Skeletal muscle satellite cell (primary cell): Measurements from ENCODE around the gene FHL2.
"Not testable (repeated sequence)": the region's sequence is repeated elsewhere in the genome, so short reads cannot be mapped to it uniquely, and the experiment has no call there.

Source experiments
- H3K27me3 ChIP-seq: 2 replicates; pipeline ENCODE4 v1.7.0; 2013; ENCODE audit warnings: low read length; ENCODE audit not compliant: control insufficient read depth, insufficient read depth
- H3K36me3 ChIP-seq: 2 replicates; pipeline ENCODE4 v1.7.0; 2013; ENCODE audit warnings: mild to moderate bottlenecking, control low read depth, low read length; ENCODE audit not compliant: insufficient read depth
- H3K4me1 ChIP-seq: 2 replicates; pipeline ENCODE4 v1.7.0; 2013; ENCODE audit warnings: low read length; ENCODE audit not compliant: control insufficient read depth, insufficient read depth
- H3K4me2 ChIP-seq: 2 replicates; pipeline ENCODE4 v1.7.0; 2013; ENCODE audit warnings: mild to moderate bottlenecking, low read length
- H3K4me3 ChIP-seq: 2 replicates; pipeline ENCODE4 v1.7.0; 2013; ENCODE audit warnings: low read length
- H3K9ac ChIP-seq: 2 replicates; pipeline ENCODE4 v1.7.0; 2013; ENCODE audit warnings: mild to moderate bottlenecking, low read depth, low read length, moderate library complexity
- H3K9me3 ChIP-seq: replicated peaks from 2 replicates; pipeline ENCODE4 v1.7.0; 2013; ENCODE audit warnings: mild to moderate bottlenecking, control low read depth, low read length

The FHL2 gene

DNA sequence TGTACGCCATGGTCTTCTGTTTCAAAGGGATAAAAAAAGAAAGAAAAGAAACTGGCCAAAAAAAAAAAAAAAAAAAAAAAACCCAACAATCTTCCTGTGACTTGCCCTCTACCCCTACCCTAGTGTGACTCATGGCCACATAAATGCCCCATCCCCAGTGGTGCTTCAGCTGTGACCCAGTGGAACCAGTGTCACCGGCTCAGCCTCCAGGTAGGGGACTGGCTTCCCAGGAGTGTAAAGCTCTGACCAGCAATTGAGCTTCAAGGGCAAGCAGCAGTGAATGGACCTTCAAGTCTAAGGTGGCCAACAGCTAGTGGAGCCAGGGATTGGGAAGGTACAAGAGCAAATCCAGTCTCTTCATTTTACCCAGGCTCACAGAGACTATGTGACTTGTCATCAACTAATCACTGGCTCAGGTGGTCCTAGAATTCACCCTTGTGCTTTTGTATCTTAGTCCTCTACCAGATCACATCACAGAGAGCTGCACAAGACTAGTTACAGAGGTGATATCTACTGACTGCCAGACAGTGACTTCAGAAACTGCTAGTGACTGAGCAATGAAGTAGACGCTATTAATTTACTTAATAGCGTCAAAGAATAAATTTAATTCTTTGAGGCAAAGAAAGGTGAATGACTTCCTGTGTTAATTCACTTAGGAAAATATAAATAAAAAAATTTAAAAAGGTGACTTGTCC is 68.0 kb downstream of the FHL2 start:
- Histone ChIP-seq H3K4me1 (peaks cover 40% of the 10 kb centered on the region), H3K9me3 (no peaks in the 10 kb centered on the region), H3K36me3 (peaks cover 2% of the 10 kb centered on the region), H3K9ac (no peak overlapping the region), H3K4me3 (no peak overlapping the region), H3K27me3 (no peaks in the 10 kb centered on the region), H3K4me2 (no peak overlapping the region)

- no peaks in the 10 kb centered on the region for H3K27me3 ChIP-seq
- H3K4me2 ChIP-seq, result peak within 1 kb of the TSS; percentile 95
- H3K9me3 ChIP-seq, result no peaks in the 10 kb centered on the region
- H3K9ac ChIP-seq, result peak within 1 kb of the TSS; percentile 93
- H3K4me1 ChIP-seq, result peaks cover 50% of the 10 kb centered on the region
- peaks cover 2% of the 10 kb centered on the region for H3K36me3 ChIP-seq
- H3K4me3 ChIP-seq, result peak within 1 kb of the TSS; percentile 76
Observed at GRCh38 chr2:105329561-105330495, 69.0 kb downstream of the FHL2 start, which contains the start of gene TGFBRAP1. Gene TGFBRAP1, minus strand, starts transcription at chr2:105329735. Its CDS starts 21,434 bp downstream, at chr2:105308301.

DNA sequence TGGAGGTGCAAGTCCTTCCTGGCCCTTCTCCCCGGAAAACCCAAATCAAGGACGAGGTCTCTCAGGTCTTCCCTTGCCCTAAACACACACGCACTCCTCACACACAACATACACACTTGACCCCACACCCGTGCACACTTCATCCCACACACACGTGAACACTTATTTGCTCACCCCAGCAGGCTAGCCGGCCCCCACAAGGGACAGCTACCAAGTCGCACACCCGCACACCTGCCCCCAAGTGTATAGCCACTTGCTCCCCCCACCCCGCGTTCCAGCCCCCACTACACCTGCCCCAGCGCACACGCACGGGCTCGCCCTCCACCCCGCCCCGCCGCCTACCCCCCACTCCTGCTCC is 69.7 kb downstream of the FHL2 start:
- peaks cover 56% of the 10 kb centered on the region for H3K4me1 ChIP-seq
- H3K36me3 ChIP-seq, result no peaks in the 10 kb centered on the region
- peak overlapping the region; percentile 77 for H3K9ac ChIP-seq
- H3K4me2 ChIP-seq, result peak overlapping the region; percentile 92
- peak overlapping the region; percentile 76 for H3K4me3 ChIP-seq
- no peaks in the 10 kb centered on the region for H3K9me3 ChIP-seq
- no peaks in the 10 kb centered on the region for H3K27me3 ChIP-seq

DNA sequence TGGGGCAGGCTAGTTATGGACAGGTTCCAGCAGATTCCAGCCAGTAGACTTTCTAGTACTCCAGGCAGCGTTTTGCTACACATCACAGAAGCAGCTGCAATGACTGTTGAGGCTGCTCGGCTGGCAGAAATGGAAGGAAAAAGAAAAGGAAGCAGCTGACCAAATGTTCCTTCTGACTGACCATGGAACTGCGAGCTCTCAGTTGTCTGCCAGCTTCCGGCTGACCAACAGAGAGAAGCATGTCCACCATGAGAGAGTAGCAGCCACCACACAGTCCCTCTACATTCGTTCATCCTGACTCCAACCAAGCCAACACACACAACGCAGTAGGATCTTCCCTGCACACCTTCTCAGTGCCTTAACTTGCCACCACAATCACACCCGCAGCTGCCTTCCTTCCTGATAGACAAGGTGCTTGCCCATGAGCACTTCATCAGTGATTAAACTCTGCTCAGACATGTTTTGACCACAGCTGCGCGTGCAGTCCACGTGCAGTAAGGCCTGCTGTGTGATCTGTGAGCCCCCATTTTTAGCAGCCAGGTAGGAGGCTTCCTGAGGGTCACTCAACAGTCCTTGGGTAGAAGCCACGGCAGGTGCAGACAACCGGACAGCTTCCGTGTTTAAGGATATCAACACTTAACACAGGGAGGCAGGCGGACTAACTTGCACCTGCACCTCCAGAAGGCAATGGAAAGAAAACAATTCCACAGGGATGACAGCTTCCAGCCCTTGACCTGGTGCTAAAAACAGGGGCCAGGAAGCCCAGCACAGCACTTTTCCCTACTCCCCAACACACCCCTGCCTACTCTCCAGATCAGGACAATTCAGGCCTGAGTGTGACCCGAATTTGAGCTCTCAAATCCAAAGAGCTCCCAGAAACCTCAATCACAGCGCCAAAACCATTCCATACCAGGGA is 70.3 kb downstream of the FHL2 start:
- no peaks in the 10 kb centered on the region for H3K9me3 ChIP-seq
- peak overlapping the region; percentile 76 for H3K4me3 ChIP-seq
- no peaks in the 10 kb centered on the region for H3K36me3 ChIP-seq
- H3K9ac ChIP-seq, result peak overlapping the region; percentile 77
- H3K4me2 ChIP-seq, result peak overlapping the region; percentile 92
- no peaks in the 10 kb centered on the region for H3K27me3 ChIP-seq
- H3K4me1 ChIP-seq, result peaks cover 63% of the 10 kb centered on the region

DNA sequence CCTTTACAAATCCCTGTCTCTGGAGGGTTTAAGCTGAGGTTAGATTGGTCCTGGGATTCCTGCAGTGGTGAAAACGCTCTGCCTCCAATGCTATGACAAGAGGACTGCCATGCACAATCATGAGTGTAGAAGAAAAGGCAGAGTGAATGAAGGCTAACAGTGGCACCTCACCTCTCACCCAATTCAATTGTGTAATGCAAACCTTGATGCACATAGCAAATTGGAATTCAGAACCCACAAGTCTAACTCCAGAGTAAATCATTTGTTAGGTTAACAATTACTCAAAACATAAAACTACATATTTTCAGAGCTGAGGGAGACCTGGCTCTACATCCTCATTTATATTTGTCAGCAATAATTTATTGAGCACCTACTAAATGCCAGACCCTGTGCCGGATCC is 71.2 kb downstream of the FHL2 start:
- Histone ChIP-seq H3K27me3 (no peaks in the 10 kb centered on the region), H3K9me3 (no peaks in the 10 kb centered on the region), H3K9ac (peak overlapping the region; percentile 77), H3K36me3 (no peaks in the 10 kb centered on the region), H3K4me1 (peaks cover 70% of the 10 kb centered on the region), H3K4me2 (peak overlapping the region; percentile 92), H3K4me3 (peak overlapping the region; percentile 76)

DNA sequence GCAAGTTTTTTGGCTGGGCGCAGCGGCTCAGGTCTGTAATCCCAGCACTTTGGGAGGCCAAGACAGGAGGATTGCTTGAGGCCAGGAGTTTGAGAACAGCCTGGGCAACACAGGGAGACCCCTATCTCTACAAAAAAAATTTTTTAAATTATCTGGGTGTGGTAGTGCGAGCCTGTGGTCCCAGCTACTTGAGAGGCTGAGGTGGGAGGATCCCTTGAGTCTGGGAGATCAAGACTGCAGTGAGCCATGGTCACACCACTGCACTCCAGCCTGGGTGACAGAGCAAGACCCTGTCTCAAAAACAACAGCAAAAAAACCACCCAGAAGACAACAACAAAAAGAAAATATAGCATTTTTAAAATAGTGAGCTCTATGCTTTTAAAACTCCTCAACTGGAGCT is 71.6 kb downstream of the FHL2 start:
- peaks cover 73% of the 10 kb centered on the region for H3K4me1 ChIP-seq
- not testable (repeated sequence) for H3K36me3 ChIP-seq, H3K9ac ChIP-seq, H3K4me2 ChIP-seq, H3K27me3 ChIP-seq, H3K9me3 ChIP-seq, H3K4me3 ChIP-seq

- Histone ChIP-seq H3K9me3 (no peaks in the 10 kb centered on the region), H3K27me3 (no peaks in the 10 kb centered on the region), H3K4me2 (peak overlapping the region; percentile 59), H3K36me3 (peaks cover 3% of the 10 kb centered on the region), H3K4me3 (peak overlapping the region; percentile 53), H3K9ac (peak overlapping the region; percentile 75), H3K4me1 (peaks cover 81% of the 10 kb centered on the region)
Observed at GRCh38 chr2:105325389-105325963, 73.4 kb downstream of the FHL2 start.

- H3K4me1 ChIP-seq, result peaks cover 76% of the 10 kb centered on the region
- peak overlapping the region; percentile 59 for H3K4me2 ChIP-seq
- peak overlapping the region; percentile 53 for H3K4me3 ChIP-seq
- H3K27me3 ChIP-seq, result no peaks in the 10 kb centered on the region
- H3K9ac ChIP-seq, result peak overlapping the region; percentile 75
- H3K36me3 ChIP-seq, result peaks cover 3% of the 10 kb centered on the region
- H3K9me3 ChIP-seq, result no peaks in the 10 kb centered on the region
Observed at GRCh38 chr2:105324732-105325131, 74.1 kb downstream of the FHL2 start.

DNA sequence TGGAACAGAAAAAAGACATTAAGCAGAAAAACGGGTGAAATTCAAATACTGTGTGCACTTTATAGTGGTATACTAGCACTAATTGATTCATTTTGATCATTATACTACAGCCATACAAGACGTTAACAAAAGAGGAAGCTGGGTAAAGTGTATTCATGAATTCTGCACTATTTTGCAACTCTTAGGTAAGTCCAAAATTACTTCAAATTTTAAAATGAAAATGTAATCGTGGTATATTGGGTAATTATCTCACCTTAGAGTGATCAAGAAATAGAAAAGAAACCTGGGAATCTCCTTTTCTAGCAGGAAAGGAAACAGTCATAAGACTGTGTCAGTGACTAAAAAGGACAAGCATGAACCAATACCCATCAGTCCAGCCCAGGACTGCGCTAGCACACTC is 74.8 kb downstream of the FHL2 start:
- Histone ChIP-seq H3K9ac (peak overlapping the region; percentile 75), H3K9me3 (no peaks in the 10 kb centered on the region), H3K4me2 (peak overlapping the region; percentile 59), H3K27me3 (no peaks in the 10 kb centered on the region), H3K36me3 (peaks cover 3% of the 10 kb centered on the region), H3K4me1 (peaks cover 76% of the 10 kb centered on the region), H3K4me3 (no peak overlapping the region)

- Histone ChIP-seq H3K27me3 (no peaks in the 10 kb centered on the region), H3K9me3 (no peaks in the 10 kb centered on the region), H3K36me3 (peaks cover 3% of the 10 kb centered on the region), H3K4me3 (no peak overlapping the region), H3K9ac (no peak overlapping the region), H3K4me2 (no peak overlapping the region), H3K4me1 (peaks cover 67% of the 10 kb centered on the region)
Observed at GRCh38 chr2:105323111-105323510, 75.7 kb downstream of the FHL2 start.
